Activated CD4-positive, alpha-beta T cell treated with anti-CD3 and anti-CD28 coated beads, Interleukin-2, amount 10 ng/mL, durations not matched to agents 7 days and 5 days (primary cell): ENCODE measurements around the gene IL16. TPM values are rescaled to one million over a fixed set of nuclear protein-coding genes. Genes with fewer than 3 reads are reported as not detected.

Experiments
- CTCF ChIA-PET: fragments of 350-600 bp; sonication (Branson Sonifier 250); formaldehyde crosslinking; loops from one replicate; lab custom pipeline; 2021; ENCODE audit warnings: antibody characterized with exemption; lab: Charles Lee
- POLR2A ChIA-PET: fragments of 350-600 bp; sonication (Branson Sonifier 250); formaldehyde crosslinking; loops from one replicate; lab custom pipeline; 2021; ENCODE audit warnings: antibody characterized with exemption; lab: Charles Lee
- DNase-seq: peaks from one replicate; pipeline ENCODE4 v3.0.0-alpha.2; 2020
- H3K27ac Mint-ChIP-seq: one replicate; pipeline ENCODE4 v1.8.0; 2021; ENCODE audit warnings: mild to moderate bottlenecking, moderate library complexity, mixed read lengths
- H3K27me3 Mint-ChIP-seq: one replicate; pipeline ENCODE4 v1.8.0; 2021; ENCODE audit warnings: mixed read lengths
- H3K36me3 Mint-ChIP-seq: one replicate; pipeline ENCODE4 v1.8.0; 2021; ENCODE audit warnings: low read depth, mixed read lengths
- H3K4me1 Mint-ChIP-seq: one replicate; pipeline ENCODE4 v1.8.0; 2021; ENCODE audit warnings: mixed read lengths
- H3K4me3 Mint-ChIP-seq: one replicate; pipeline ENCODE4 v1.8.0; 2021; ENCODE audit warnings: mild to moderate bottlenecking, moderate library complexity, mixed read lengths
- H3K9me3 Mint-ChIP-seq: one replicate; pipeline ENCODE4 v1.8.0; 2021; ENCODE audit warnings: mixed read lengths
- total RNA-seq, 2 experiments: library from RNA; stranded (reverse); gene quantifications; one replicate each; pipeline ENCODE4 v1.2.3, GENCODE V29; 2021

Gene IL16
- total RNA-seq, 2 experiments from 2014 or later, result 239 to 242 TPM

GRCh38 chr15:81309647-81310450 lies 113.2 kb downstream of the IL16 start:
- Mint-ChIP-seq H3K27me3 (no peaks in the 10 kb centered on the region), H3K36me3 (peaks cover 86% of the 10 kb centered on the region), H3K9me3 (no peaks in the 10 kb centered on the region), H3K4me3 (no peak overlapping the region), H3K4me1 (peaks cover 63% of the 10 kb centered on the region), H3K27ac (no peak overlapping the region)
- POLR2A ChIA-PET, result interaction anchor here (0.6 to 1.2 kb wide), 3 partner anchors 10 to 13 kb away, joined by 3 read pairs; no protein-coding TSS in a partner anchor
- CTCF ChIA-PET, result interaction anchor here (1.2 to 1.9 kb wide), 6 partner anchors 9 to 43 kb away, joined by 3 to 8 read pairs (median 5); partner anchors contain the start of gene STARD5
- no peak for DNase-seq

- H3K9me3 Mint-ChIP-seq, result no peaks in the 10 kb centered on the region
- H3K4me3 Mint-ChIP-seq, result no peak overlapping the region
- DNase-seq, result no peak
- peaks cover 84% of the 10 kb centered on the region for H3K36me3 Mint-ChIP-seq
- ChIA-PET CTCF (interaction anchor here (1.2 to 1.9 kb wide), 4 partner anchors 9 to 44 kb away, joined by 3 to 8 read pairs (median 4); partner anchors contain the start of gene STARD5), POLR2A (interaction anchor here (0.6 kb wide), 1 partner anchor 14 kb away, joined by 3 read pairs; no protein-coding TSS in a partner anchor)
- no peaks in the 10 kb centered on the region for H3K27me3 Mint-ChIP-seq
- no peak overlapping the region for H3K27ac Mint-ChIP-seq
- peaks cover 64% of the 10 kb centered on the region for H3K4me1 Mint-ChIP-seq
Observed at GRCh38 chr15:81310480-81310879, 113.8 kb downstream of the IL16 start.

GRCh38 chr15:81311752-81312464 lies 115.2 kb downstream of the IL16 start:
- H3K9me3 Mint-ChIP-seq, result no peaks in the 10 kb centered on the region
- no peaks in the 10 kb centered on the region for H3K27me3 Mint-ChIP-seq
- peaks cover 80% of the 10 kb centered on the region for H3K36me3 Mint-ChIP-seq
- peak overlapping the region; percentile 36 for H3K27ac Mint-ChIP-seq
- ChIA-PET POLR2A (interaction anchor here (1.1 to 1.4 kb wide), 2 partner anchors 10 to 12 kb away, joined by 3 read pairs; partner anchors contain the start of gene STARD5), CTCF (interaction anchor here (1.4 to 1.6 kb wide), 2 partner anchors 18 to 29 kb away, joined by 3 to 4 read pairs; no protein-coding TSS in a partner anchor)
- peaks cover 57% of the 10 kb centered on the region for H3K4me1 Mint-ChIP-seq
- no peak overlapping the region for H3K4me3 Mint-ChIP-seq
- DNase-seq, result no peak

DNA sequence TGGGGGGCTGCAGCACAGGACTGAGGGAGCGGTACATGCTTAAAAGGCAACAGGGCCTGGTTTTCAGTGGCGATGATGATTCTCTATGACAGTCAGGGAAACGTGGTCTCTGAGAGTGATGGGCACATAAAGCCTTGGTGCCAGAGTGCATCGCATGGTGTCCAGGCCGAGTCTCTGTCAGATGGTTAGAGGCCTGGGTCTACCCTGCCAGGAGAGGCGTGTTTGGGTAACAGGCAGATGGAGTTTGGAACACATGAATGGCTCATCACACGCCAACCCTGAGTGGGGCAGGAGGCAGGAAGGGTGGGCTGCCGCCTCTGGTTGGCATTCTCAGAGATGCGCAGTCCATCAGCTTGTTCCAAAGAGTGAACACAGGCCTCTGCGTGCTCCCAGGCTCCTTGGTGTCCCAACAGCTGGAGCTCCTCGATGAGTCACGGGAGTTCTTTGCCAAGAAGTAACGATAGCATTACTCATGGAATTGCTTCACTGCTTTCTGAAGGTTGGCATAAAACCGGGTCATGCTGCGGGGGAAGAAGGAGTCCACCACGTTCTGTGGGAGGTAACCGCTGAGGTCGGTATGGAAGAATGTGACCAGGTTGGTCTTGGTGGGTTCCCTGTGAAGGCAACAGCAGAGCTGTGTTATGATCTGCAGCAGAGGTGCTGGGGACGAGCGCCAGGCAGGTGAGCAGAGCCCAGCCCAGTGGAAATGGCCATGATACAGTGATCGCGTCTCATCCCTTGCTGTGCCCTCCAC lies 116.3 kb downstream of the IL16 start:
- Mint-ChIP-seq H3K4me3 (no peak overlapping the region), H3K4me1 (peaks cover 51% of the 10 kb centered on the region), H3K9me3 (no peaks in the 10 kb centered on the region), H3K27ac (no peak overlapping the region), H3K27me3 (no peaks in the 10 kb centered on the region), H3K36me3 (peaks cover 76% of the 10 kb centered on the region)
- DNase-seq, result no peak
- ChIA-PET CTCF (no interaction called here), POLR2A (no interaction called here)

GRCh38 chr15:81313686-81314085 lies 117.0 kb downstream of the IL16 start:
- no peak for DNase-seq
- no peaks in the 10 kb centered on the region for H3K9me3 Mint-ChIP-seq
- POLR2A ChIA-PET, result no interaction called here
- CTCF ChIA-PET, result interaction anchor here (1.1 kb wide), 1 partner anchor 10 kb away, joined by 3 read pairs; the partner anchor contains the start of gene STARD5
- H3K27me3 Mint-ChIP-seq, result no peaks in the 10 kb centered on the region
- H3K4me3 Mint-ChIP-seq, result no peak overlapping the region
- H3K36me3 Mint-ChIP-seq, result peaks cover 71% of the 10 kb centered on the region
- H3K27ac Mint-ChIP-seq, result no peak overlapping the region
- peaks cover 51% of the 10 kb centered on the region for H3K4me1 Mint-ChIP-seq

- POLR2A ChIA-PET, result no interaction called here
- no peaks in the 10 kb centered on the region for H3K27me3 Mint-ChIP-seq
- no peak for DNase-seq
- no peaks in the 10 kb centered on the region for H3K9me3 Mint-ChIP-seq
- CTCF ChIA-PET, result interaction anchor here (1.1 kb wide), 1 partner anchor 9 kb away, joined by 3 read pairs; the partner anchor contains the start of gene STARD5
- no peak overlapping the region for H3K4me3 Mint-ChIP-seq
- no peak overlapping the region for H3K27ac Mint-ChIP-seq
- peaks cover 65% of the 10 kb centered on the region for H3K36me3 Mint-ChIP-seq
- peaks cover 46% of the 10 kb centered on the region for H3K4me1 Mint-ChIP-seq
Observed at GRCh38 chr15:81314378-81314777, 117.7 kb downstream of the IL16 start.

- ChIA-PET POLR2A (no interaction called here), CTCF (interaction anchor here (1.0 kb wide), 1 partner anchor 17 kb away, joined by 3 read pairs; no protein-coding TSS in a partner anchor)
- H3K27ac Mint-ChIP-seq, result peak overlapping the region; percentile 39
- no peaks in the 10 kb centered on the region for H3K9me3 Mint-ChIP-seq
- peaks cover 53% of the 10 kb centered on the region for H3K36me3 Mint-ChIP-seq
- H3K4me1 Mint-ChIP-seq, result peaks cover 39% of the 10 kb centered on the region
- H3K27me3 Mint-ChIP-seq, result no peaks in the 10 kb centered on the region
- H3K4me3 Mint-ChIP-seq, result no peak overlapping the region
- DNase-seq, result no peak
Observed at GRCh38 chr15:81315452-81316175, 118.9 kb downstream of the IL16 start.

DNA sequence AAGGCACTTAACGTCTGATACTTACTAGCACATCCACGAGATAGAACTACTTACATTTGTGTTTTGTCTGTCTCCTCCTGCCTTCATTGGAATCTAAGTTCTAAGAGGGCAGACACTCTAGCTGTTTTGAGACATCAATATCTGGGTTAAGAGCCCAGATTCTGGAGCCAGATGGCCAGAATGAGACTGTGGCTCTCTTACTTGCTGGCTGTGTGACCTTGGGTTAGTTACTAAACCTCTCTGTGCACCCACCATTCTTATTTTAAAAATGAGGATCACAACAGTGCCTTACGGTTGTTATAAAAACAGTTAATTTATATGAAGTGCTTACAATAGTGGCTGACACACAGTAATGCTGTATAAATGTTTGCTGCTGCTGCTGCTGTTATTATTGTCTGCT lies 119.6 kb downstream of the IL16 start:
- ChIA-PET CTCF (no interaction called here), POLR2A (no interaction called here)
- Mint-ChIP-seq H3K27ac (no peak overlapping the region), H3K36me3 (peaks cover 46% of the 10 kb centered on the region), H3K9me3 (no peaks in the 10 kb centered on the region), H3K4me3 (no peak overlapping the region), H3K27me3 (no peaks in the 10 kb centered on the region), H3K4me1 (peaks cover 33% of the 10 kb centered on the region)
- DNase-seq, result no peak

DNA sequence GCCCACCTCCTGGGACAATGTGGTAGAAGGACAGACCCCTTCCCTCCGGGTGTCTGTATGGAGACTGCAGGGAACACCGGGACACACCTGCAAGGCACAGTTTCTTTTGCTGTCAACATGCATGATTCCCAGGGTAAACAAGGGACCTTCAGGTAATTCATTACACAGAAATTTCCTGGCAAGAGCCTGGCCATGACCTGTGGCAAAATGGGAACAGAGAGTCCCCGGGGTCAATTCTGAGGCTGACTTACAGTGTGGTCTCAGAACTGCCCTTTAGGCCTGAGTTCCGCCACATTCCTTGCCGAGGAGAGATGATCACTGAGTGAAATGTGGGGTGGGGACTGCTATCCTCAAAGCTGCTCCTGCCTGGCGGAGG lies 121.0 kb downstream of the IL16 start:
- peaks cover 33% of the 10 kb centered on the region for H3K4me1 Mint-ChIP-seq
- H3K36me3 Mint-ChIP-seq, result peaks cover 38% of the 10 kb centered on the region
- no peaks in the 10 kb centered on the region for H3K9me3 Mint-ChIP-seq
- H3K27ac Mint-ChIP-seq, result no peak overlapping the region
- H3K4me3 Mint-ChIP-seq, result no peak overlapping the region
- H3K27me3 Mint-ChIP-seq, result no peaks in the 10 kb centered on the region
- no peak for DNase-seq
- POLR2A ChIA-PET, result no interaction called here
- CTCF ChIA-PET, result interaction anchor here (0.8 kb wide), 2 partner anchors 9 to 16 kb away, joined by 3 read pairs; no protein-coding TSS in a partner anchor

DNA sequence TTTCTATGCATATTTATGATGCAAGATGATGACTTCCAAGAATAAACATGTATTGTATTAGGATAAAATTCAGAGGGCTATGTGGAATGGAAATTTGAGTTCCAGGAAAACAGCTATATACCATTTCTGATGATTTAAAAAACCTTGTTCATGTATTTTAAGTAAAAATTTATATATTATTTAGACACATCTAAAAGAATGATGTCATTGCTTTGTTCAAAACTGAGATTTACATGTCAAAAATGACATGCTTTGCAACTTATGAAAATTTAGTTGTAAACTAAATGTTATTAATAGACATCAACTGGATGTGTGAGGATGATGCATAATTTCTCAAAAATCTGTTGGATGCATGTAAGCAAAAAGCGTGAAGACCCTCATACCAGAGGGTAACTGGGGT lies 125.0 kb downstream of the IL16 start:
- H3K36me3 Mint-ChIP-seq, result peaks cover 15% of the 10 kb centered on the region
- CTCF ChIA-PET, result interaction anchor here (0.6 to 1.1 kb wide), 4 partner anchors 10 to 55 kb away, joined by 3 to 6 read pairs (median 3); no protein-coding TSS in a partner anchor
- no peak for DNase-seq
- H3K4me1 Mint-ChIP-seq, result peaks cover 27% of the 10 kb centered on the region
- no peaks in the 10 kb centered on the region for H3K9me3 Mint-ChIP-seq
- no peak overlapping the region for H3K27ac Mint-ChIP-seq
- no peak overlapping the region for H3K4me3 Mint-ChIP-seq
- POLR2A ChIA-PET, result no interaction called here
- no peaks in the 10 kb centered on the region for H3K27me3 Mint-ChIP-seq

DNA sequence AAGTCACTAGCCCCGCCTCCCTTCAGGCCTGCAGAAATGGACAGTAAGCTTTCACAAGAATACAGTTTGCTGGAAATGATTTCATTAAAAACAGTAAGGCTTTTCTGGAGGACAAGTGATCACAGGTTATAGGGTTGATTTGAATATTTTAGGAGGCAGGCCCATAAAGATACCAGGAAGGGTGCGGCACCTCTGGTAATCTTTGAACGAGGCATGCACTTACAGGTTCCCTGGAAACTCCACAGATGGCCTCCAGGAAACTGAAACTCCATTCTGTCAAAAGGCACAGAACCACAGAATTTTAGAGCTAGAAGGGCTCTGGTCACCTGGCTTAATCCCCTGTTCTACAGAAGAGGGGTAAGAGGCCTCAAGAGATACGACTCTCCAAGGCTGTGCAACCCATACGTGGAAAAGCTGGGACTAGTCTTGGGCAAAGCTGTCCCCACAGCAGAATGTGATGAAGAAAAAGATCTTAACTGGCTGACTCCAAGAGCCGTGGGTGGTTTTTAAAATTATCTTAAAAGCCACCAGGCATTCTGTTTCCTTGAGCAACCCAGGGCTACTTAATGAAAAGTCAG lies 126.1 kb downstream of the IL16 start:
- ChIA-PET POLR2A (no interaction called here), CTCF (interaction anchor here (1.8 to 2.0 kb wide), 2 partner anchors 21 to 56 kb away, joined by 5 to 6 read pairs; no protein-coding TSS in a partner anchor)
- H3K4me3 Mint-ChIP-seq, result peak overlapping the region; percentile 65
- DNase-seq, result no peak
- peaks cover 7% of the 10 kb centered on the region for H3K36me3 Mint-ChIP-seq
- H3K9me3 Mint-ChIP-seq, result no peaks in the 10 kb centered on the region
- peaks cover 29% of the 10 kb centered on the region for H3K4me1 Mint-ChIP-seq
- H3K27me3 Mint-ChIP-seq, result no peaks in the 10 kb centered on the region
- peak overlapping the region; percentile 32 for H3K27ac Mint-ChIP-seq
